ENCODE data around the gene KCNQ1. TPM values are rescaled to one million over a fixed set of nuclear protein-coding genes. Genes with fewer than 3 reads are reported as not detected.

KCNQ1 gene
- total and polyA plus RNA-seq, 9 of the 15 experiments (the other 6 are each of a cell fraction or from before 2014, with no cell fraction given): 0.44 TPM; not detected in 8

- TF ChIP-seq SFPQ (IDR thresholded peaks at IDR 0.05; ENCODE audit: low read depth, low read length): no peak
- TF ChIP-seq ZNF431 (CRISPR knock-in tag; IDR thresholded peaks at IDR 0.05): no peak
- peak; percentile 82 for TF ChIP-seq TCF3 (CRISPR knock-in tag; IDR thresholded peaks at IDR 0.05)
- TF ChIP-seq ZNF239 (CRISPR knock-in tag; IDR thresholded peaks at IDR 0.05): no peak
- TF ChIP-seq NFIC (IDR thresholded peaks at IDR 0.05): peak; percentile 67
- peak; percentile 18 for TF ChIP-seq TAF9B (IDR thresholded peaks at IDR 0.05; ENCODE audit: partially characterized antibody)
- TF ChIP-seq, protein P1, sequence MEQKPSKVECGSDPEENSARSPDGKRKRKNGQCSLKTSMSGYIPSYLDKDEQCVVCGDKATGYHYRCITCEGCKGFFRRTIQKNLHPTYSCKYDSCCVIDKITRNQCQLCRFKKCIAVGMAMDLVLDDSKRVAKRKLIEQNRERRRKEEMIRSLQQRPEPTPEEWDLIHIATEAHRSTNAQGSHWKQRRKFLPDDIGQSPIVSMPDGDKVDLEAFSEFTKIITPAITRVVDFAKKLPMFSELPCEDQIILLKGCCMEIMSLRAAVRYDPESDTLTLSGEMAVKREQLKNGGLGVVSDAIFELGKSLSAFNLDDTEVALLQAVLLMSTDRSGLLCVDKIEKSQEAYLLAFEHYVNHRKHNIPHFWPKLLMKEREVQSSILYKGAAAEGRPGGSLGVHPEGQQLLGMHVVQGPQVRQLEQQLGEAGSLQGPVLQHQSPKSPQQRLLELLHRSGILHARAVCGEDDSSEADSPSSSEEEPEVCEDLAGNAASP (IDR thresholded peaks at IDR 0.05): no peak
- no peak for TF ChIP-seq ZEB2 (IDR thresholded peaks at IDR 0.05)
- TF ChIP-seq DPF2 (IDR thresholded peaks at IDR 0.05): peak; percentile 67
- TF ChIP-seq ELF2 (CRISPR knock-in tag; IDR thresholded peaks at IDR 0.05): 0 out of 2 replicates have a peak, but pooled peaks have one; percentile 52
- TF ChIP-seq ZNF3 (CRISPR knock-in tag; IDR thresholded peaks at IDR 0.05): no peak
- peak; percentile 88 for TF ChIP-seq DACH1 (IDR thresholded peaks at IDR 0.05; ENCODE audit: partially characterized antibody)
- TF ChIP-seq TFAP4 (CRISPR knock-in tag; IDR thresholded peaks at IDR 0.05; ENCODE audit: borderline replicate concordance): peak; percentile 92
- no peak for TF ChIP-seq THRAP3 (IDR thresholded peaks at IDR 0.05; ENCODE audit: borderline replicate concordance)
- TF ChIP-seq TRIM24 (IDR thresholded peaks at IDR 0.05): peak in 1 of 2 experiments; percentile 8; a peak in 1 of 4 replicates
- TF ChIP-seq BCL6 (CRISPR knock-in tag; IDR thresholded peaks at IDR 0.05): no peak
- TF ChIP-seq DMBX1 (CRISPR knock-in tag; IDR thresholded peaks at IDR 0.05; ENCODE audit: borderline replicate concordance): peak; percentile 32; the same call in 1 of the 2 replicates
- peak in 1 of 2 experiments; percentile 51; a peak in 1 of 4 replicates for TF ChIP-seq ARNT (IDR thresholded peaks at IDR 0.05)
- TF ChIP-seq SAFB2 (IDR thresholded peaks at IDR 0.05; ENCODE audit: borderline replicate concordance, low read depth, low read length, severe bottlenecking): no peak
- TF ChIP-seq SMC3 (conservative IDR thresholded peaks at IDR 0.05; ENCODE audit: insufficient read depth, low read depth, low read length): no peak
- TF ChIP-seq ZNF354B (CRISPR knock-in tag; IDR thresholded peaks at IDR 0.05): no peak
- no peak for TF ChIP-seq ERF (CRISPR knock-in tag; IDR thresholded peaks at IDR 0.05)
- peak; percentile 13 for TF ChIP-seq NFYB (IDR thresholded peaks at IDR 0.05; ENCODE audit: extremely low read depth, insufficient read length)
- TF ChIP-seq NCOA2 (IDR thresholded peaks at IDR 0.05; ENCODE audit: partially characterized antibody in 2 of 2): peak in 1 of 2 experiments; percentile 14
- TF ChIP-seq ZNF212 (CRISPR knock-in tag; IDR thresholded peaks at IDR 0.05): no peak
- peak; percentile 64 for TF ChIP-seq CXXC5 (CRISPR knock-in tag; IDR thresholded peaks at IDR 0.05)
- no peak for TF ChIP-seq ZNF165 (CRISPR knock-in tag; IDR thresholded peaks at IDR 0.05; ENCODE audit: borderline replicate concordance)
- TF ChIP-seq EZH2 (IDR thresholded peaks at IDR 0.05; ENCODE audit: borderline replicate concordance, low read depth, low read length): no peak
Observed at GRCh38 chr11:2867722-2868505, 423.1 kb downstream of the KCNQ1 start (continued).
